Camera-type eye (tissue), 1 donor: ENCODE data around the gene CXorf49B. TPM values are rescaled to one million over a fixed set of nuclear protein-coding genes. Genes with fewer than 3 reads are reported as not detected.

ENCODE experiments used
- total RNA-seq: library from RNA; depleted of rRNA; stranded (reverse); fragments of >200 nt; gene quantifications from one replicate; pipeline ENCODE4 v1.2.3, GENCODE V29; 2014

The CXorf49B gene
- total RNA-seq: not detected

GRCh38 chrX:71763049-71763448 lies at the start of gene CXorf49B:
CXorf49B (plus strand) TSS chrX:71763349; CDS start chrX:71763424, 75 bp downstream.

GRCh38 chrX:71718185-71718584 lies 45.0 kb upstream of the CXorf49B start, which contains the start of gene CXorf49:
CXorf49 (minus strand) TSS chrX:71718285; CDS start chrX:71718151, 134 bp downstream.

Other genes with a start within 250 kb of the CXorf49B start
- 221 TPM for gene OGT, start 230.2 kb upstream of the CXorf49B start, total RNA-seq
- gene GCNA, start 184.9 kb upstream of the CXorf49B start, total RNA-seq: 5.6 TPM
- not detected for gene CXCR3, start 144.8 kb upstream of the CXorf49B start, total RNA-seq
- not detected for gene CXorf49, start 45.1 kb upstream of the CXorf49B start, total RNA-seq
- gene NHSL2, start 147.5 kb downstream of the CXorf49B start, total RNA-seq: 15.6 TPM